ENCODE data around the gene TMC7.

The TMC7 gene

DNA sequence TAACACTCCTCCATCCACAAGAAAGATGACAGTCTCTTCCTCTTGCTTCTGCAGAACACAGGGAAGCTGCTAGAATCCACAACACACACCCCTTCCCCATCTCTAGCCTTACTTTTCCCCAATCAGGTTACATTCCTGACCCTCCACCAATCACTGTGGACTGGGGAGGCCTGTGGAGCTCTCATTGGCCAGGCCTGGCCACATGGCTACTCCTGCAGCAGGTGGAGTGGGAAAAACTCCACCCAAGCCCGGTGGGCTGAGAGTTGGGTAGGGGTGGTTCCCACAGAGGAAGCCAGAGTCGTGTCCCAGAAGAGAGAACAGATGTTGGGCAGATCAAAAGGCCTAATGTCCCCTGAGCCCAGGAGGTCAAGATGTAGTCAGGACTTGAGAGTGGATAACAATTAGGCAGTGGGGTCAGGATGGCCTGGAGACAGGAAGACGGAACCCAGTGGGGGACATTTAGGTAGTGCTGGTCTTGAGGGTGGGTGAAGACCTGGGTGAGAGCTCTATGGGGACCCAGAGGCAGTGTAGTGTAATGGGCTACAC is 105.7 kb downstream of the TMC7 start:
- no peak for DNase-seq (ENCODE audit: low read depth in 2 of 2)

DNA sequence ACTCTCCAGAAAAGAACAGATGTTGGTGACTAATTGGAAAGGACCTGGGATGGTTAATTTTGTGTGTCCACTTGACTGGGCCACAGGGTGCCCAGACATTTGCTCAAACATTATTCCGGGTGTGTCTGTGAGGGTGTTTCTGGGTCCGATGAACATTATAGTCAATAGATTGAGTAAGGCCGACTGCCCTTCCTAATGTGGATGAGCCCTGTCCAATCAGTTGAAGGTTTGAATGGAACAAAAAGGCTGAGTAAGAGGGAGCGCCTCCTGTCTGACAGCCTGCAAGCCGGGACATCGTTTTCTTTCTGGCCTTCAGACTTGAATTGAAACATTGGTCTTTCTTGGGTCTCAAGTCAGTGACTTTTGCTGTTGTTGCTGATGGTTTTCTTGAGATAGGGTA is 107.2 kb downstream of the TMC7 start:
- DNase-seq (ENCODE audit: low read depth in 2 of 2) = no peak

DNA sequence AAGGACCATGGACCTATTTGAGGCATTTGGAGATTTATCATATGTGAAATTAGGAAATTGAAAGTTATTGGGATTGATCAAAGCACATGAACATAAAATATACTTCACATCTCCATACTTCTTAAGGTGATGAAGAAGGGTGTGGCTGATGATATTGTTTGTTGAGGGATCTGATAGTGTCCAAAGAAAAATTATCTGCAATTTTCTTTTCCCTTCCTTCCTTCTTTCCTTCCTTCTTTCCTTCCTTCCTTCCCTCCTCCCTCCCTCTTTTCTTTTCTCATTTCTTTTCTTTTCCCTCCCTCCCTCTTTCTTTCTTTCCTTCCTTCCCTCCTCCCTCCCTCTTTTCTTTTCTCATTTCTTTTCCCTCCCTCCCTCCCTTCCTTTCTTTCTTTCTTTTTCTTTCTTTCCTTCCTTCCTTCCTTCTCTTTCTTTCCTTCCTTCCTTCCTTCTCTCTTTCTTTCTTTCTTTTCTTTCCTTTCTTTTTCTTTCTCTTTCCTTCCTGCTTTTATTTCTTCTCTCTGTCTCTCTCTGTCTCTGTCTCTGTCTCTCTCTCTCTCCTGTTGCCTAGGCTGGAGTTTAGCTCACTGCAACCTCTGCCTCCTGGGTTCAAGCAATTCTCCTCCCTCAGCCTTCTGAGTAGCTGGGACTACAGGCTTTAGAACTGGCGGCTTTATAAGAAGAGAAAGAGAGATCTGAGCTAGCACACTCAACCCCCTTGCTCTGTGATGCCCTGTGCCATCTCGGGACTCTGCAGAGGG is 109.1 kb downstream of the TMC7 start:
- DNase-seq (ENCODE audit: low read depth in 2 of 2) = no peak

DNA sequence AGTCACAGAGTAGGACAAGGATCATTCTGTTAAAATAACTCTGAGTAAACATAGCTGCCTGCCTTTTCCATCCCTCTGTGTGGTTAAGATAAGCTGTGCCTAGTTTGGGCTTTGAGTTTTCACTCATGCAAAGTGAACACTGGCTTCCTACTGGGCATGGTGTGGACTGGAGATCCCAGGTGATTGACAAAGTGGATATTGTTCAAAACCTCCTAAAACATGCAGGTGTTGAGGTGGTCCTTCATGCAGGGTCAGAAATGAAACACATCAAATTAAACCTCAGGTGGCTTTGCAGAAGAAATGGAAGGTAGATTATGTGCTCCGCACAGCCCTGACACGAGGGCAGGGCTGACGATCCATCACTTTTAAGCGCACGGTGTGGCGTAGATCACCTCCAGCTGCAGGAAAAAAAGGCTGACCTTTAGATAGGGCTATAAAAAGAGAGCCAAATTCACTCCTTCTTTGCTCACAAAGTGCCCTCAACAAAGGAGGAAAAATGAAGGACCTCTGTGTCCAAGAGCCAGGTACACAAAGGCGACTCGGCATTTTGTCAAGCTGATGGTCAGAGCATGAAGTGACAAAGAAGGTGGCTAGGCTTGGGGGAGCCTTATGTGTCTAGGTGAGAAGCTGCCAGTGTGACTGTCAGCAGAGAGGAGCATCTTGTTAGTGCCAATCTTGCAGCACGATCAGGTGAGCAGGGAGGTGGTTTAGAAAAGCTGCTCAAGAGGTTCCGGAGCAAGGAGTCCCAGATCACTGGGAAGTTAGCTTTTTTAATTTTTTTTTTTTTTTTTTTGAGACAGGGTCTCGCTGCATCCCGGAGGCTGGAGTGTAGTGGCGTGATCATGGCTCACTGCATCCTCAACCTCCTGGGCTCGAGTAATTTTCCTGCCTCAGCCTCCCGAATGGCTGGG is 110.2 kb downstream of the TMC7 start:
- DNase-seq (ENCODE audit: low read depth in 2 of 2) = no peak

DNA sequence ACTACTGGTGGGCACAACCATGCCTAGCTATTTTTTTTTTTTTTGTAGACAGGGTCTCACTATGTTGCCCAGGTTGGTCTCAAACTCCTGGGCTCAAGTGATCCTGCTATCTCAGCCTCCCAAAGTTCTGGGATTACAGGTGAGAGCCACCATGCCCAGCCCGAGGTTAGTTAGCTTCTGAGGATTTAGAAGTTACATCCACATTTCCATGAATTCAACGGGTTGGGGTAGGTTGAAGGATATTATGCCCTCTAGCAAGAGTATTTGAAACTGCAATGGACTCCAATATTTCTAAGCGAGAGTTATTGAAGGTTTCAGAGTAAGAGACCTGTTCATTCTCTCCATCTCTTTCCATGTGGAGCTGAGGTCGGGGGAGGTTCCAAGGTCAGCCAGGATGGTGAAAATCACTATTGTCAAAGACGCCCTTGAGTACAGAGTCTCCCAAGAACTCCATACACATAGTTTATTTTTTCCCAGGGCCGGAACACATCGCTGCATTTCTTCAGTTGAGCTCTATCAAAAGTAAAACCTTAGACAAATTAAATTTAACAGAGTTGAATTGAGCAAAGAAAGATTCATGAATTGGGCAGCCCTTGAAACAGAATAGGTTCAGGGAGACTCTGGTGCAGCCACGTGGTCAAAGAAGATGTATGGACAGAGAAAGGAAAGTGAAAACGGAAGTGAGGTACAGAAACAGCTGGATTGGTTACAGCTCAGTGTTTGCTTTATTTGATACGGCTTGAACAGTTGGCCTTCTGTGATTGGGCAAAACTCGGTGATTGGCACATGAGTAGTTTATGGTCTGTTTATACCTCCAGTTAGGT is 111.0 kb downstream of the TMC7 start:
- no peak for DNase-seq (ENCODE audit: low read depth in 2 of 2)

DNA sequence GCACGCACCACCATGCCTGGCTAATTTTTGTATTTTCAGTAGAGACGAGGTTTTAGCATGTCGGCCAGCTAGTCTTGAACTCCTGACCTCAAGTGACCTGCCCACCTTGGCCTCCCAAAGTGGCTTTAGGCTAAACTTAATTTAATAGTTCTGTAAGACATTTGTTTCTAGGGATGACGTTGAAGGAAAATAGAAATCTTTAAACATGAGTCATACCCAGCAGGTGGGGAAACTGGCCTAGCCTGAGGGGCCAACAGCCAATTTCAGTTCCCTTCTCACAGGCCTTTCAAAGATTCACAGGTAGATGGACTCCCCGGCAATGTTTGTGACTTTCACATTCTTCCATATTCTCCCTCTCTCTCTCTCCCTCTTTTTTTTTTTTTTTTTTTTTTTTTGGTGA is 111.9 kb downstream of the TMC7 start:
- no peak for DNase-seq (ENCODE audit: low read depth in 2 of 2)

DNA sequence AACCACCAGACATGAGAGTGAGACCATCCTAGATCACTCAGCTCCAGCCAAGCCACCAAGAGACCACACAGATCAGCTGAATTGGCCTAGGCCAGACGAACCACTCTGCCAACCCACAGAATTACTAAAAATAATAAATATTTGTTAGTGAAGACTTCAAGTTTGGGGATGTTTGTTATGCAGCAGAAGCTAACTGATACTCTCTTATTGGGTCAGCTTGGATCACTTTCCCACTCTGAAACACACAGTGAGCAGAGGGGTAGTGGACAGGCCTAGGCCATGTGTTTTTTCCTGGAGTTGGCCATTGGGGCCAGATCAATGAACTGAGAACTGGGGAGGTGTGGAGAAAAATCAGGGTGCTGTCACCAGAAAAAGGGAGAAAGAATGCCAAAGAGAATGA is 114.4 kb downstream of the TMC7 start:
- no peak for DNase-seq (ENCODE audit: low read depth in 2 of 2)

DNA sequence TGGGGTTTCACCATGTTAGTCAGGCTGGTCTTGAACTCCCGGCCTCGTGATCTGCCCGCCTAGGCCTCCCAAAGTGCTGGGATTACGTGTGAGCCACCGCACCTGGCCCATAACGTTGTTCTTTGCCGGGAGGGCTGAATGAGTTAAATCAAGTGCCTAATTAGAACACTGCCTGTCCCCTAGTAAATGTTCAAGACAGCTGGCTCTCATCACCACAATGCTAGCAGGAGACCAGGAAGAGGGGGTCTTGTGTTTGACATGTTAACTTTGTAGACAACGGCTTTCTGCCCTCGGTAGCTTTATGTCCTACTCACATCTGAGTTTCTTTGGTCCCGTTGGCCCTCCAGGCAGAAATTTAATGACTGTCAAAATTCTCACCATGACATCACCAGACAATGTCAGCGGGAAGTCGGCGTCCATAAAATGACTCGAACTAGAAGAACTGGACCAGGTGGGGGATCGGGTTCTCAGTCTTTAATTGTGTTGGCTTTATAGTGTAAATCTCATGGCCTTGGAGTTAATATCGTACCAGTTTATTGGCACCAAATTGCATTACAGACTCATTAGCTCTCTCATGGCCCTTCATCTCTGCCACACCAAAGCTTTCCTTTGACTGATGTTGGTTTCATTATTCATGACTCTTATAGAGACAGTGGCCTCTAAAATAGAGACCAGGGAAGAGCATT is 118.6 kb downstream of the TMC7 start:
- DNase-seq (ENCODE audit: low read depth in 2 of 2) = no peak

DNA sequence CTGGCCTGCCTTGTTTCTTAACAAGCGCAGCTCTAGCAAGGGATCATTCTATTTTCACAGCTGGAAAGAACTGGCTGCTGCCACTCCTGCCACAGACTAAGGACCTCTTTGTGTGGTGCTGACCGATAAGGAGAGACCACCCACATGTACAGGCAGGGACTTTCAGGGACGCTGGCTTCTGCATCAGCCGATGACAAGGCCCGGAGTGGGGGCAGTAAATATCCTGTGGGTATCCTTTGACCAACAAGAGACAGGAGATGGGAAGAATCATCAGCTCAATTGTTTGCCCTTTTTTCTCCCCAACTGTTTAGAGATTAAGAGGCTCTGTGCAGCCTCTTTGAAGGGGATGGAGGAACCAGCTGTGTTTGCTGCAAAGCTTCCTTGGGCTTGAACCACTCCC is 120.9 kb downstream of the TMC7 start:
- DNase-seq (ENCODE audit: low read depth in 2 of 2) = no peak

DNA sequence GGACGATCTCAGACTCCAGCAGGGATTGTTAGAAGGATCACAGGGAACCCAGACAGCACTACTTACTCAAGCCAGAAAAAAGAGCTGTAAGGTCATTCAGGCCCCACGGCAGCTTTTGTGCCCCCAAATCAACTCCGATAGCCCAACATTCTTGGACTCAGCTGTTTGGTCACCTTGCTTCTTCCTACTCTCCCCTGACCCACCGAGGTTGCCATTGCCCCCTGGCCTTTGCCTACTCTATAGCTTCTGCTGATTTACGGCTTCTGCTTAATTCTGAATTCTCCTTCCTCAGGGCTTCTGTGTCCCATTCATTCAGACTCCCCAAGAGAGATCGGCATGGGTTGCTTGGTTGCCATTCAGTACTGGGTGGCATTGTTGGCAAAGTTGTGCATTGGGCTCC is 121.4 kb downstream of the TMC7 start:
- DNase-seq (ENCODE audit: low read depth in 2 of 2) = no peak

DNA sequence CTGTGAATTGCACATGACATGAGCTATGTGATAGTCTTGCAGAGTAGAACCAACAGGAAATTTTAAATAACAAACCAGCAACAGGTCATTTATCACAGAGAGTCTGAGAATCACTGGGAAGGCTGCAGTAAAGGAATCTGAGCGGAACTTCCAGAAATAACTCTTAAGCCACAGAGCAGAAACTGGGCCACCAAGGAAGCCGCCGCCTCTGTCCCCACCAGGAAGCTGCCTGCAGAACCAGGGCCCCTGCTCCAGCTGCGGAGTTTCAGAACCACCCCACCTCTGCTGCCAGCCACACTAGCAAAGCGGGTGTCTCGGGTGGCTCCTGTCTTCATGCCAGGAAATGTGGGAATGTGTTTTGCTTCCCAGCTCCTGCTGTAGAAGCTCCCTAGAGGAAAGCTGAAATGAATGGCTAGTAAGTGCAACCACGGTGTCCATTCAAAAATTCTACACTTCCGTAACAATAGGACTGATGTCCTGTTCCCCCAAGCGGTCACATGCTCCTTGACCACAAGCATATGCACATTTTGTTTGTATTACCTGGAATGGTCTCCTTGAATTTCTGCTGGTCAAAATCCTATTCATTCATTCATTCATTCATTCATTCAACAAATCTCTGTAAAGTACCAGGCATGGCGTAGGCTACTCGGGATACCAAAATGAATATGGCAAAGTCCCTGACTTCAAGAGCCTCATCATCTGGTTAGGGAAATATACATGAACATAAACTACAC is 122.3 kb downstream of the TMC7 start:
- DNase-seq (ENCODE audit: low read depth in 2 of 2) = no peak

DNA sequence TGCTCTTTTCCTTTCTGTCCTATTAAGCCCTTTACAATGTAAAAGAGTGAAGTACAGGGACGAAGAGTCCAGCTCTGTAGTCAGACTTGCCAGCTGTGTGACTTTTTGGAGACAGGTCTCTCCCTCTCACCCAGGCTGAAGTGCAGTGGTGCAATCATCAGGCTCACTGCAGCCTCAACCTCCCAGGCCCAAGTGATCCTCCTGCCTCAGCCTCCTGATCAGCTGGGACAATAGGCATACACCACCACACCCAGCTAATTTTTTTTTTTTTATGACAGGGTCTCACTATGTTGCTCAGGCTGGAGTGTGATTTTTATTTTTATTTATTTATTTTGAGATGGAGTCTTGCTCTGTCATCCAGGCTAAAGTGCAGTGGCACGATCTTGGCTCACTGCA is 122.9 kb downstream of the TMC7 start:
- DNase-seq (ENCODE audit: low read depth in 2 of 2) = no peak

DNA sequence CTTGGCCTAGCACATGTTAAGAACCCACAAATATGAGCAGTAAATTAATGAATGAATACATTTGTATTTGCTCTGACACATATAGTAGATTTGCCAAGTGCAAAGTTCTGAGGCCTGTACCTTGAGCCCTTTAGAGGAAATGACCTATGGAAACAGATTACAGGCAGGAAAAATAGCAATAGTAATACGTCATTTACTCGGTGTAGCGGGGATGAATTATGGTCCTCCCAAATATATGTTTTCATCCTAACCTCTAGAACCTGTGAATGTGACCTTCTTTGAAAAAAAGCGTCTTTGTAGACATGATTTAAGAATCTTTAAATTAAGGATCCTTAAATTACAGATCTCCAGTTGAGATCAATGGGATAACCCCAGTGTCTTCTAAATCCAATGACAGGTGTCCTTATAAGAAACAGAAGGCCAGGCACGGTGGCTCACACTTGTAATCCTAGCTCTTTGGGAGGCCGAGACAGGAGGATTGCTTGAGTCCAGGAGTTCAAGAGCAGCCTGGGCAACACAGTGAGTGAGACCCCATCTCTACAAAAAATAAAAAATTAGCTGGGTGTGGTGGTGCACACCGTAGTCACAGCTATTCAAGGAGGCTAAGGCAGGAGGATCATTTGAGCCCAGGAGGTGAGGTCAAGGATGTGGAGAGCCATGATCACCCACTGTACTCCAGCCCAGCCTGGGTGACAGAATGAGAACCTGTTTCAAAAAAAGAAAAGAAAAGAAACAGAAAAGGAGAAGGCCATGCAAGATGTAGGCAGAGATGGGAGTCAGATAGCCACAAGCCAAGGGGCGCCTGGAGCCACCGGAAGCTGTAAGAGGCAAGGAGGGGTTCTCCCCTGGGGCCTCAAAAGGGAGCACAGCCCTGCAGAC is 124.9 kb downstream of the TMC7 start:
- DNase-seq (ENCODE audit: low read depth in 2 of 2) = no peak

DNA sequence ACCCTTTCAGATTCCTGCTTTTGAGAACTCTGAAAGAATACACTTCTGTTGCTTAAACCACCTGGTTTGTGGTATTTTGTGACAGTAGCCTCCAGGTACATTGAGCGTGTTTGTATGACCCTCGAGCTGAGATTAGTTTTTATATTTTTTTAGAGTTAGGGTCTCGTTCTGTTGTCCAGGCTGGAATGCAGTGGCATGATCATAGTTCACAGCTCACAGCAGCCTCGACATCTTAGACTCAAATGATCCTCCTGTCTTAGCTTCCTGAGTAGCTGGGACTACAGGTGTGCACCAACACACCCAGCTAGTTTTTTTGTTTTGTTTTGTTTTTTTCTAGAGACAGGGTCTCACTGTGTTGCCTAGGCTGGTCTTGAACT is 125.5 kb downstream of the TMC7 start:
- DNase-seq (ENCODE audit: low read depth in 2 of 2) = no peak

DNA sequence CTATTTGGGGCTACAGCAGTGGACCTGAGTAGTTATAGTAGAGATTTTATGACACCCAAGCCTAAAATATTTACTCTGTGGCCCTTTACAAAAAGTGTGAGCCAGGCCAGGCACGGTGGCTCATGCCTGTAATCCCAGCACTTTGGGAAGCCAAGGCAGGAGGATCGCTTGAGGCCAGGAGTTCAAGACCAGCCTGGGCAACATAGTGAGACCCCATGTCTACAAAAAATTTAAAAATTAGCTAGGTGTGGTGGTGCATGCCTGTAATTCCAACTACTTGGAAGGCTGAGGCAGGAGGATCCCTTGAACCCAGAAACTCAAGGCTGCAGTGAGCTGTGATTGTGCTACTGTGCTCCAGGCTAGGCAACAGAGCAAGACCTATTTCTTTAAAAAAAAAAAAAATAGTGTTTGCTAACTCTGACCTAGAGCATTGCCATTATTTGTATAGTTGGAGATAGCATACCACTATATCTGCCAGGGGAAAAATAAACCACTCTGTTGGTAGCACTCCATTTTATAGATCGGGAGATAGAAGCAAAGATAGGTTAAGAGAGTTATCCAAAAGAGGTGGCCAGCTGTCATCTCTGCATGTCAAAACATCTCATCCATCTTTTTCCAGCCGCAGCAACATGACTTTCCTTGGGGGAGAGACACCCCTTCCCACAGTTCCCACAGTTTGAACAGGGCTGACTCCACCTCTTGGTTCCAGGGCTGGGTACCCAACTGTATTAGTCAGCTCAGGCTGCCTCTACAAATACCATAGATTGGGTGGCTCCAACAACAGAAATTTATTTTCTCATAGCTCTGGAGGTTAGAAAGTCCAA is 127.0 kb downstream of the TMC7 start:
- no peak for DNase-seq (ENCODE audit: low read depth in 2 of 2)

DNA sequence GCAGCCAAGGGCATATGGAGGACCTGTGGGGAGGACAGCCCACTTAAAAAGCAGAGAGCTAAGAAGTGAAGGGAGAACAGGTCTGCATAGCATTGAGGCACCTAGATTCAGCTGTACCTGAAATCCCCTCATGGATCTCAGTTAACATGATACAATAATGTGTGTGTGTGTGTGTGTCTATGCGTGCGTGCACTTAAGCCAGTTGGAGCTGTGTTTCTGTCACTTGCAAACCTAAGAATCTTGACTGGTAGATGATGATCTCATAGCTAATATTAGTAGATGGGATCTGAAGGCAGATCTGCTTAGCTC is 128.3 kb downstream of the TMC7 start:
- DNase-seq (ENCODE audit: low read depth in 2 of 2) = no peak

Measured in stimulated activated CD8-positive, alpha-beta memory T cell treated with anti-CD3 and anti-CD28 coated beads, Interleukin-15, amount 100 ng/mL, for 48 hours (primary cell).